ENCODE data around the gene ATP8A2. TPM values are rescaled to one million over a fixed set of nuclear protein-coding genes. Genes with fewer than 3 reads are reported as not detected.

Gene ATP8A2
- total and polyA plus RNA-seq, 9 of the 15 experiments (the other 6 are each of a cell fraction or from before 2014, with no cell fraction given) = under 0.01 to 0.33 (median 0.06) TPM; not detected in 4

DNA sequence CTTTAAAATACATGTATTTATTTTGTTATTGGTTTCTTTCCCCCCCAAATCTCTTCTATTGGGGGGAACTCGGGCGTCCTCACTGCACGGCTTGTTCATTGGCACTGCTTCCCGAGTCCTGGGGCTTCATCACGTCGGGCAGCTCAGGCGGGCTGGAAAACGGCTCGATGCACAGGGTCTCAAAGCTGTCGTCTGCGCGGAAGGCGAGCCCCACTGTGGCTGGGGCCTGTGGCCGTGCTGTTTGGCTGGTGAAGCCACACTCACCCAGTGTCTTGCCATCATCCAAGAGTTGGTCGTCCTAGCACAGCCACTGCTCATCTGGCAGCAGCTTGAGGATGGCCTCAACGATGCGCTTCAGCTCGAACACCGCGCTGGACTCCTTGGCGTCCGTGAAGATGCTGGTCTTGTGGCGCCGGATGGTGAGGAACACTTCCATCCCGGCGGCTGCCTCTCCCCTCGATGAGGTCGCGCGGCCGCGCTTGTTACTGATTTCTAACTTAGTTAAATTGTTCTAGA is 6.0 kb upstream of the ATP8A2 start:
- Histone ChIP-seq H3K27ac (ENCODE audit: extremely low read depth, low read depth, low read length) (no peak overlapping the region), H4K20me1 (replicated peaks; ENCODE audit: control insufficient read depth, insufficient read depth, low read length) (no peaks in the 10 kb centered on the region), H3K27me3 (ENCODE audit: control insufficient read depth in 2 of 2, insufficient read depth in 2 of 2, low read length in 2 of 2) (peaks cover 3 to 6% of the 10 kb centered on the region in 2 experiments; a peak in 1 of 5 replicates), H2AFZ (ENCODE audit: low read depth, low read length) (no peak overlapping the region), H3K79me2 (ENCODE audit: control insufficient read depth, insufficient read depth, low read length) (no peaks in the 10 kb centered on the region), H3K36me3 (ENCODE audit: control insufficient read depth, insufficient read depth, low read length) (no peaks in the 10 kb centered on the region), H3K9ac (ENCODE audit: insufficient read depth in 1 of 2, low read depth in 2 of 2, low read length in 2 of 2) (no peak overlapping the region), H3K9me3 (replicated peaks; ENCODE audit: control insufficient read depth, insufficient read depth, low read depth, low read length) (no peaks in the 10 kb centered on the region), H3K4me1 (replicated peaks in 1 of 2; ENCODE audit: control insufficient read depth in 2 of 2, insufficient read depth in 2 of 2, low read length in 2 of 2) (peaks cover 0 to 5% of the 10 kb centered on the region in 2 experiments; a peak in 1 of 5 replicates), H3K4me3 (no peak overlapping the region), H3K4me2 (ENCODE audit: insufficient read depth, low read length) (no peak overlapping the region), H3K9me1 (ENCODE audit: control insufficient read depth, insufficient read depth, low read length) (no peaks in the 10 kb centered on the region)
- TF ChIP-seq CREB1 (IDR thresholded peaks at IDR 0.05) = no peak
- no peak for TF ChIP-seq CREB1 (CRISPR knock-in tag; IDR thresholded peaks at IDR 0.05)
- TF ChIP-seq U2AF2 (optimal IDR thresholded peaks at IDR 0.05; ENCODE audit: low read depth, low read length) = no peak
- no peak for TF ChIP-seq LEF1 (IDR thresholded peaks at IDR 0.05)
- TF ChIP-seq FOXK1 (CRISPR knock-in tag; IDR thresholded peaks at IDR 0.05; ENCODE audit: borderline replicate concordance) = no peak
- in situ Hi-C loops (cut with MboI) = no loop called here
- 60% methylated on average over 25 of the region's 32 CpGs for WGBS (ENCODE audit: insufficient coverage, low coverage, missing lambda C conversion rate)
- intact Hi-C loops (cut with micrococcal nuclease) = no loop called here
- ChIA-PET POLR2A (interaction anchor here (0.6 kb wide), 1 partner anchor 19 kb away, joined by 4 read pairs; no protein-coding TSS in a partner anchor), CTCF (ENCODE audit: low intra/inter-chr PET ratio) (no interaction called here)
- DNase-seq (ENCODE audit: extremely low read depth in 1 of 4, low spot score in 3 of 4) (no peak), FAIRE-seq (no peak), ATAC-seq (no peak)
- no TSS peak for BruUV-seq (replicated peaks)

Data from K562 (cell line).